GM12878 (cell line): ENCODE data around the gene ZSWIM5. TPM values are rescaled to one million over a fixed set of nuclear protein-coding genes. Genes with fewer than 3 reads are reported as not detected.

Source experiments
- ATAC-seq: fragments of 200-7000 bp; cut with Tn5 transposase; 3 replicates; pipeline ENCODE4 v1.9.1; 2020; ENCODE audit warnings: mild to moderate bottlenecking, moderate library complexity
- BruUV-seq: library from RNA; stranded (reverse); fragments of 400-500 nt; replicated peaks from 2 replicates; lab custom pipeline; 2021; lab: Mats Ljungman, UMichigan
- CTCF ChIA-PET: fragments of 300-600 bp; sonication (Branson Sonifier 250); formaldehyde crosslinking; extraction: SDS; loops from one replicate; lab custom pipeline; 2021; ENCODE audit warnings: inconsistent platforms; lab: Yijun Ruan, JAX
- POLR2A ChIA-PET: fragments of 350-600 bp; formaldehyde crosslinking; extraction: SDS; loops from one replicate; lab custom pipeline; 2021; ENCODE audit warnings: inconsistent platforms; lab: Charles Lee
- RAD21 ChIA-PET: fragments of 300-600 bp; sonication (Branson Sonifier 250); formaldehyde crosslinking; loops from one replicate; lab custom pipeline; 2023; ENCODE audit warnings: antibody characterized with exemption; ENCODE audit not compliant: unreplicated experiment; lab: Charles Lee
- SMC1A ChIA-PET: fragments of 300-600 bp; sonication (Branson Sonifier 250); formaldehyde crosslinking; loops from one replicate; lab custom pipeline; 2023; ENCODE audit not compliant: unreplicated experiment, uncharacterized antibody; lab: Charles Lee
- DNase-seq: peaks from one replicate; pipeline ENCODE4 v3.0.0-alpha.2; 2011; ENCODE audit warnings: low read depth, low spot score
- FAIRE-seq: peaks from 3 replicates; lab custom pipeline; 2011; peaks lifted over from hg19 to GRCh38; lab: Jason Lieb, UNC
- H2AFZ ChIP-seq: 2 replicates; pipeline ENCODE4 v1.6.0; 2011; ENCODE audit warnings: low read depth, low read length, control low read depth; ENCODE audit not compliant: control insufficient read depth
- H3K27ac ChIP-seq: 2 replicates; pipeline ENCODE4 v1.5.1; 2011; ENCODE audit warnings: control low read depth; ENCODE audit not compliant: control insufficient read depth, insufficient read depth
- H3K27me3 ChIP-seq, 2 experiments: replicated peaks in 1 of 2; 2 replicates each; pipeline versions ENCODE4 v1.6.0 to v1.6.1; 2011; ENCODE audit warnings: low read length in 1 of 2; ENCODE audit not compliant: control insufficient read depth in 2 of 2, insufficient read depth in 2 of 2
- H3K36me3 ChIP-seq, 2 experiments: 2 replicates each; pipeline ENCODE4 v1.5.1; 2011; ENCODE audit warnings: low read length in 1 of 2; ENCODE audit not compliant: control insufficient read depth in 2 of 2, insufficient read depth in 2 of 2
- H3K4me1 ChIP-seq: 2 replicates; pipeline ENCODE4 v1.6.1; 2011; ENCODE audit warnings: mild to moderate bottlenecking, low read length, moderate library complexity, mixed read lengths; ENCODE audit not compliant: control insufficient read depth, insufficient read depth
- H3K4me2 ChIP-seq: 2 replicates; pipeline ENCODE4 v1.6.0; 2011; ENCODE audit warnings: control low read depth; ENCODE audit not compliant: control insufficient read depth, insufficient read depth
- H3K4me3 ChIP-seq: fragments of 200-600 bp; sonication (generic); 2 replicates; pipeline ENCODE4 v1.5.1; 2016
- H3K79me2 ChIP-seq: 2 replicates; pipeline ENCODE4 v1.6.0; 2011; ENCODE audit warnings: low read length; ENCODE audit not compliant: control insufficient read depth, insufficient read depth
- H3K9ac ChIP-seq: 2 replicates; pipeline ENCODE4 v1.8.0; 2011; ENCODE audit warnings: low read length, control low read depth, mixed read lengths; ENCODE audit not compliant: control insufficient read depth, insufficient read depth
- H3K9me3 ChIP-seq: replicated peaks from 3 replicates; pipeline ENCODE4 v1.5.1; 2011; ENCODE audit warnings: mild to moderate bottlenecking, low read length; ENCODE audit not compliant: control insufficient read depth, insufficient read depth
- H4K20me1 ChIP-seq: 2 replicates; pipeline ENCODE4 v1.6.0; 2011; ENCODE audit not compliant: control insufficient read depth, insufficient read depth
- CBFB ChIP-seq: IDR thresholded peaks from 2 replicates; pipeline ENCODE4 v1.6.1; 2016; ENCODE audit warnings: antibody characterized with exemption, low read depth
- EGR1 ChIP-seq, 2 experiments: IDR thresholded peaks; 1 replicate in 1 of 2; 2 replicates in 1 of 2; pipeline ENCODE4 v1.6.1; 2011 to 2012; ENCODE audit warnings: low read depth in 2 of 2, low read length in 2 of 2, borderline replicate concordance in 1 of 2, mild to moderate bottlenecking in 1 of 2, moderate library complexity in 1 of 2
- FOS ChIP-seq: IDR thresholded peaks from 3 replicates; pipeline ENCODE4 v1.6.1; 2011; ENCODE audit warnings: borderline replicate concordance; ENCODE audit not compliant: insufficient read length; ENCODE audit errors: extremely low read depth
- NR2F1 ChIP-seq: fragments of 450-650 bp; conservative IDR thresholded peaks from 2 replicates; pipeline ENCODE4 v1.6.1; 2017; ENCODE audit warnings: mild to moderate bottlenecking
- RAD21 ChIP-seq: IDR thresholded peaks from 2 replicates; pipeline ENCODE4 v1.6.1; 2011; ENCODE audit warnings: mild to moderate bottlenecking, low read depth, low read length, moderate library complexity; ENCODE audit not compliant: insufficient read depth
- REST ChIP-seq: IDR thresholded peaks from 2 replicates; pipeline ENCODE4 v1.6.1; 2012; ENCODE audit warnings: mild to moderate bottlenecking, low read depth, low read length
- RUNX3 ChIP-seq: IDR thresholded peaks from 2 replicates; pipeline ENCODE4 v1.6.1; 2012; ENCODE audit warnings: low read length, inconsistent platforms
- SIX5 ChIP-seq: IDR thresholded peaks from 2 replicates; pipeline ENCODE4 v1.6.1; 2011; ENCODE audit warnings: mild to moderate bottlenecking, low read depth, low read length, moderate library complexity; ENCODE audit not compliant: severe bottlenecking
- WGBS: methylation state at CpG from one replicate; pipeline ENCODE4 v1.1.6; 2016; ENCODE audit warnings: low lambda C conversion rate; ENCODE audit not compliant: insufficient replicate concordance, insufficient coverage; ENCODE audit errors: missing lambda C conversion rate; 5-methylcytosine and 5-hydroxymethylcytosine counted together
- in situ Hi-C: fragments of 300-500 bp; cut with MboI; formaldehyde crosslinking; loops from 9 replicates; pipeline ENCODE4 v1.14.3; 2018; ENCODE audit warnings: mixed read lengths
- intact Hi-C: fragments of 100-400 bp; cut with micrococcal nuclease; formaldehyde crosslinking; loops from one replicate; pipeline ENCODE4 v1.14.2; 2022; ENCODE audit not compliant: unreplicated experiment
- polyA plus RNA-seq, 11 experiments: library from polyadenylated mRNA; depleted of rRNA in 4 of 11; unstranded in 6 of 11; stranded (reverse) in 5 of 11; fragments of >200 nt; fragmentation: Nextera tagmentation in 4 of 11; fragmentation: Illumina TruSeq in 1 of 11; extraction: Ambion mirVana in 4 of 11; extraction: Trizol in 1 of 11; gene quantifications; 1 replicate in 1 of 11; 2 replicates in 10 of 11; pipeline versions ENCODE4 v1.2.1 to v1.2.3, GENCODE V29; 2011 to 2016; ENCODE audit warnings: inconsistent platforms in 2 of 11, missing spikeins in 2 of 11, low read depth in 1 of 11
- total RNA-seq, 4 experiments: library from RNA; depleted of rRNA in 3 of 4; stranded (reverse); fragments of >200 nt in 3 of 4; fragmentation: Illumina TruSeq in 1 of 4; extraction: Trizol in 1 of 4; gene quantifications; 2 replicates each; pipeline versions ENCODE4 v1.2.1 to v1.2.3, GENCODE V29; 2013 to 2021

Gene ZSWIM5
- total and polyA plus RNA-seq, 10 of the 15 experiments (the other 5 are each of a cell fraction or from before 2014, with no cell fraction given): 0.07 to 0.97 (median 0.34) TPM; not detected in 1

GRCh38 chr1:45205011-45205909 lies 1.1 kb downstream of the ZSWIM5 start:
- in situ Hi-C loops: no loop called here
- BruUV-seq: no TSS peak
- H3K79me2 ChIP-seq: no peaks in the 10 kb centered on the region
- TF ChIP-seq FOS (no peak), SIX5 (no peak), REST (peak; percentile 66), EGR1 (IDR thresholded peaks at IDR 0.05; ENCODE audit: borderline replicate concordance in 1 of 2, low read depth in 2 of 2, low read length in 2 of 2) (peak in 1 of 2 experiments; percentile 25; a peak in 1 of 3 replicates), CBFB (no peak), NR2F1 (no peak), RUNX3 (no peak), RAD21 (no peak)
- TF ChIP-seq, all 136 proteins: peak for 2
- Histone ChIP-seq H2AFZ (no peak overlapping the region), H3K4me2 (peak overlapping the region; percentile 95), H3K27ac (no peak overlapping the region), H3K4me3 (no peak overlapping the region), H3K27me3 (peaks cover 3 to 12% of the 10 kb centered on the region in 2 experiments), H3K9me3 (no peaks in the 10 kb centered on the region), H4K20me1 (no peaks in the 10 kb centered on the region), H3K36me3 (no peaks in the 10 kb centered on the region), H3K9ac (no peak overlapping the region), H3K4me1 (no peaks in the 10 kb centered on the region)
- DNase-seq (no peak), FAIRE-seq (no peak), ATAC-seq (no peak)
- ChIA-PET POLR2A (no interaction called here), SMC1A (no interaction called here), CTCF (interaction anchor here (0.6 kb wide), 1 partner anchor 303 kb away, joined by 3 read pairs; no protein-coding TSS in a partner anchor), RAD21 (interaction anchor here (0.6 kb wide), 1 partner anchor 191 kb away, joined by 3 read pairs; no protein-coding TSS in a partner anchor)
- 5% methylated on average over 38 of the region's 43 CpGs for WGBS
- intact Hi-C loops: no loop called here
